CD14-positive monocyte (primary cell): ENCODE results near the gene ZNF594. TPM values are rescaled to one million over a fixed set of nuclear protein-coding genes. Genes with fewer than 3 reads are reported as not detected.
A peak's percentile ranks its signal among the peaks of the same experiment; 100 is the strongest.
"Not testable (repeated sequence)": the region's sequence is repeated elsewhere in the genome, so short reads cannot be mapped to it uniquely, and the experiment has no call there.

Experiments used
- DNase-seq, 3 donors: peaks; one replicate each; pipeline ENCODE4 v3.0.0-alpha.2; 2011 to 2022
- H2AFZ ChIP-seq: 2 replicates; pipeline ENCODE4 v1.6.0; 2012; ENCODE audit warnings: mild to moderate bottlenecking, low read depth, low read length, inconsistent platforms; ENCODE audit not compliant: insufficient read depth, poor library complexity, severe bottlenecking
- H3K27ac ChIP-seq, 2 donors: 1 replicate in 1 of 2; 2 replicates in 1 of 2; pipeline ENCODE4 v1.5.1; 2012 to 2013; ENCODE audit warnings: low read length in 2 of 2, control low read depth in 1 of 2, inconsistent platforms in 1 of 2, low read depth in 1 of 2, mild to moderate bottlenecking in 1 of 2
- H3K27me3 ChIP-seq, 2 donors: one replicate each; pipeline versions ENCODE4 v1.6.0 to v1.6.1; 2011 to 2013; ENCODE audit warnings: low read length in 2 of 2; ENCODE audit not compliant: control insufficient read depth in 2 of 2, insufficient read depth in 2 of 2
- H3K36me3 ChIP-seq, 2 donors: replicated peaks in 1 of 2; 1 replicate in 1 of 2; 2 replicates in 1 of 2; pipeline versions ENCODE4 v1.5.1 to v1.6.1; 2012 to 2013; ENCODE audit warnings: low read length in 2 of 2, control low read depth in 1 of 2, inconsistent platforms in 1 of 2, mild to moderate bottlenecking in 1 of 2; ENCODE audit not compliant: insufficient read depth in 2 of 2, control insufficient read depth in 1 of 2
- H3K4me1 ChIP-seq, 2 donors: 1 replicate in 1 of 2; 2 replicates in 1 of 2; pipeline versions ENCODE4 v1.5.1 to v1.6.1; 2012 to 2013; ENCODE audit warnings: low read length in 2 of 2, control low read depth in 1 of 2, inconsistent platforms in 1 of 2, mild to moderate bottlenecking in 1 of 2, moderate library complexity in 1 of 2; ENCODE audit not compliant: insufficient read depth in 2 of 2, control insufficient read depth in 1 of 2
- H3K4me2 ChIP-seq: replicated peaks from 2 replicates; pipeline ENCODE3; 2012; ENCODE audit warnings: low read length, moderate library complexity, mild to moderate bottlenecking; ENCODE audit not compliant: poor library complexity, severe bottlenecking; ENCODE audit errors: extremely low read depth
- H3K4me3 ChIP-seq, 3 experiments: fragments of 200-600 bp in 1 of 3; sonication (generic) in 1 of 3; replicated peaks in 1 of 3; 1 replicate in 2 of 3; 2 replicates in 1 of 3; pipeline ENCODE4 v1.5.1; 2011 to 2013; ENCODE audit warnings: low read length in 3 of 3, mild to moderate bottlenecking in 3 of 3, control low read depth in 2 of 3, low read depth in 2 of 3, inconsistent platforms in 1 of 3, moderate library complexity in 1 of 3
- H3K79me2 ChIP-seq: 2 replicates; pipeline ENCODE4 v1.6.0; 2012; ENCODE audit warnings: mild to moderate bottlenecking, control low read depth, inconsistent platforms, low read length, moderate library complexity; ENCODE audit not compliant: insufficient read depth
- H3K9ac ChIP-seq: 2 replicates; pipeline ENCODE4 v1.6.0; 2017; ENCODE audit warnings: low read length, mild to moderate bottlenecking; ENCODE audit not compliant: insufficient read depth, poor library complexity, severe bottlenecking
- H3K9me3 ChIP-seq, 2 donors: replicated peaks in 1 of 2; 1 replicate in 1 of 2; 2 replicates in 1 of 2; pipeline versions ENCODE4 v1.5.1 to v1.6.1; 2012 to 2013; ENCODE audit warnings: low read length in 2 of 2, control low read depth in 1 of 2; ENCODE audit not compliant: control insufficient read depth in 1 of 2, insufficient read depth in 1 of 2
- H4K20me1 ChIP-seq: 2 replicates; pipeline ENCODE4 v1.6.0; 2012; ENCODE audit warnings: mild to moderate bottlenecking, low read length, control low read depth, moderate library complexity; ENCODE audit not compliant: insufficient read depth
- H3K27ac Mint-ChIP-seq, 7 donors: one replicate each; pipeline ENCODE4 v1.8.0; 2020; ENCODE audit warnings: mild to moderate bottlenecking in 7 of 7, mixed read lengths in 7 of 7, moderate library complexity in 6 of 7, inconsistent platforms in 2 of 7
- H3K27me3 Mint-ChIP-seq, 3 donors: one replicate each; pipeline ENCODE4 v1.8.0; 2021 to 2022; ENCODE audit warnings: low read depth in 3 of 3, mild to moderate bottlenecking in 3 of 3, mixed read lengths in 3 of 3, moderate library complexity in 3 of 3, inconsistent platforms in 1 of 3
- H3K36me3 Mint-ChIP-seq, 2 donors: one replicate each; pipeline ENCODE4 v1.8.0; 2020; ENCODE audit warnings: mixed read lengths in 2 of 2, inconsistent platforms in 1 of 2, mild to moderate bottlenecking in 1 of 2
- H3K4me1 Mint-ChIP-seq: one replicate; pipeline ENCODE4 v1.8.0; 2020; ENCODE audit warnings: mild to moderate bottlenecking, mixed read lengths
- H3K4me3 Mint-ChIP-seq, 2 donors: one replicate each; pipeline ENCODE4 v1.8.0; 2020; ENCODE audit warnings: mild to moderate bottlenecking in 2 of 2, mixed read lengths in 2 of 2, moderate library complexity in 1 of 2
- H3K9me3 Mint-ChIP-seq, 7 donors: one replicate each; pipeline ENCODE4 v1.8.0; 2020 to 2022; ENCODE audit warnings: mixed read lengths in 7 of 7, mild to moderate bottlenecking in 6 of 7, moderate library complexity in 6 of 7, inconsistent platforms in 2 of 7
- CTCF ChIP-seq: fragments of 200-600 bp; IDR thresholded peaks from one replicate; pipeline ENCODE4 v1.8.0; 2022; ENCODE audit warnings: antibody characterized with exemption, mild to moderate bottlenecking
- WGBS: methylation state at CpG from one replicate; pipeline ENCODE4 v1.1.5; 2013; ENCODE audit warnings: missing lambda C conversion rate; ENCODE audit not compliant: insufficient coverage; 5-methylcytosine and 5-hydroxymethylcytosine counted together
- intact Hi-C, 2 donors: fragments of 100-400 bp; cut with micrococcal nuclease; formaldehyde crosslinking; loops; one replicate each; pipeline versions ENCODE4 v1.15.0 to v1.15.1; 2023
- polyA plus RNA-seq, 3 donors: library from polyadenylated mRNA; depleted of rRNA in 1 of 3; unstranded in 2 of 3; stranded (reverse) in 1 of 3; fragments of 300-500 nt in 2 of 3; fragments of >200 nt in 1 of 3; fragmentation: Illumina TruSeq in 2 of 3; gene quantifications; 1 replicate in 2 of 3; 2 replicates in 1 of 3; pipeline ENCODE4 v1.2.3, GENCODE V29; 2012 to 2021

Gene ZNF594
- polyA plus RNA-seq, 3 donors = 0.34 to 1.0 TPM; not detected in 1

GRCh38 chr17:5134571-5134970, 57.1 kb downstream of the ZNF594 start:
- H3K27ac Mint-ChIP-seq, intact Hi-C loops: not testable (repeated sequence)

GRCh38 chr17:5133961-5134360, 57.7 kb downstream of the ZNF594 start:
- H2AFZ ChIP-seq, H3K27ac ChIP-seq, H3K27me3 ChIP-seq, H3K4me2 ChIP-seq, intact Hi-C loops, H3K9me3 Mint-ChIP-seq, H3K4me3 Mint-ChIP-seq, H4K20me1 ChIP-seq, H3K4me1 Mint-ChIP-seq, DNase-seq, H3K4me3 ChIP-seq, H3K79me2 ChIP-seq, H3K4me1 ChIP-seq, H3K9me3 ChIP-seq, H3K27ac Mint-ChIP-seq, H3K27me3 Mint-ChIP-seq, H3K36me3 Mint-ChIP-seq, H3K9ac ChIP-seq, H3K36me3 ChIP-seq: not testable (repeated sequence)
- WGBS = 96% methylated on average over 8 of the region's 8 CpGs

More at GRCh38 chr17:5134571-5134970, 57.1 kb downstream of the ZNF594 start:
- H3K9ac ChIP-seq, H3K4me1 ChIP-seq, H4K20me1 ChIP-seq, H3K27me3 ChIP-seq, H3K27me3 Mint-ChIP-seq, H3K9me3 ChIP-seq, H3K27ac ChIP-seq, DNase-seq, H3K4me1 Mint-ChIP-seq, H3K36me3 Mint-ChIP-seq, H3K36me3 ChIP-seq, H3K4me2 ChIP-seq, H3K9me3 Mint-ChIP-seq, H3K4me3 ChIP-seq, H3K79me2 ChIP-seq, H2AFZ ChIP-seq, H3K4me3 Mint-ChIP-seq: not testable (repeated sequence)
- 97% methylated on average over 11 of the region's 11 CpGs for WGBS

GRCh38 chr17:5133311-5133710, 58.4 kb downstream of the ZNF594 start:
- no peak overlapping the region for H3K27ac Mint-ChIP-seq
- Histone ChIP-seq H3K9me3 (no peaks in the 10 kb centered on the region), H4K20me1 (no peaks in the 10 kb centered on the region), H3K79me2 (no peaks in the 10 kb centered on the region), H3K36me3 (no peaks in the 10 kb centered on the region), H2AFZ (no peak overlapping the region), H3K27ac (no peak overlapping the region), H3K4me3 (no peak overlapping the region), H3K9ac (no peak overlapping the region), H3K4me2 (no peak overlapping the region), H3K4me1 (no peaks in the 10 kb centered on the region), H3K27me3 (no peaks in the 10 kb centered on the region)
- no peaks in the 10 kb centered on the region for H3K9me3 Mint-ChIP-seq
- WGBS = 95% methylated on average over 6 of the region's 8 CpGs
- no peaks in the 10 kb centered on the region for H3K36me3 Mint-ChIP-seq
- no peaks in the 10 kb centered on the region for H3K4me1 Mint-ChIP-seq
- H3K4me3 Mint-ChIP-seq = no peak overlapping the region
- DNase-seq = no peak
- intact Hi-C loops = no loop called here
- no peak for TF ChIP-seq CTCF
- peaks cover 2 to 3% (median 2%) of the 10 kb centered on the region in 3 donors for H3K27me3 Mint-ChIP-seq

GRCh38 chr17:5132503-5133225, 59.0 kb downstream of the ZNF594 start:
- H3K36me3 Mint-ChIP-seq, intact Hi-C loops, H3K4me1 ChIP-seq, H3K4me2 ChIP-seq, H3K9me3 Mint-ChIP-seq, H4K20me1 ChIP-seq, H3K4me1 Mint-ChIP-seq, H3K27me3 Mint-ChIP-seq, H3K9ac ChIP-seq, H3K9me3 ChIP-seq, H3K27ac ChIP-seq, DNase-seq, H3K79me2 ChIP-seq, H3K4me3 Mint-ChIP-seq, H2AFZ ChIP-seq, H3K4me3 ChIP-seq, H3K27me3 ChIP-seq, H3K36me3 ChIP-seq: not testable (repeated sequence)
- peak overlapping the region in 2 of 7 donors; percentile 13 to 73 for H3K27ac Mint-ChIP-seq
- 94% methylated on average over 10 of the region's 15 CpGs for WGBS
